ENCODE measurements around the gene GATAD2B.
A peak's percentile ranks its signal among the peaks of the same experiment; 100 is the strongest.

The GATAD2B gene

DNA sequence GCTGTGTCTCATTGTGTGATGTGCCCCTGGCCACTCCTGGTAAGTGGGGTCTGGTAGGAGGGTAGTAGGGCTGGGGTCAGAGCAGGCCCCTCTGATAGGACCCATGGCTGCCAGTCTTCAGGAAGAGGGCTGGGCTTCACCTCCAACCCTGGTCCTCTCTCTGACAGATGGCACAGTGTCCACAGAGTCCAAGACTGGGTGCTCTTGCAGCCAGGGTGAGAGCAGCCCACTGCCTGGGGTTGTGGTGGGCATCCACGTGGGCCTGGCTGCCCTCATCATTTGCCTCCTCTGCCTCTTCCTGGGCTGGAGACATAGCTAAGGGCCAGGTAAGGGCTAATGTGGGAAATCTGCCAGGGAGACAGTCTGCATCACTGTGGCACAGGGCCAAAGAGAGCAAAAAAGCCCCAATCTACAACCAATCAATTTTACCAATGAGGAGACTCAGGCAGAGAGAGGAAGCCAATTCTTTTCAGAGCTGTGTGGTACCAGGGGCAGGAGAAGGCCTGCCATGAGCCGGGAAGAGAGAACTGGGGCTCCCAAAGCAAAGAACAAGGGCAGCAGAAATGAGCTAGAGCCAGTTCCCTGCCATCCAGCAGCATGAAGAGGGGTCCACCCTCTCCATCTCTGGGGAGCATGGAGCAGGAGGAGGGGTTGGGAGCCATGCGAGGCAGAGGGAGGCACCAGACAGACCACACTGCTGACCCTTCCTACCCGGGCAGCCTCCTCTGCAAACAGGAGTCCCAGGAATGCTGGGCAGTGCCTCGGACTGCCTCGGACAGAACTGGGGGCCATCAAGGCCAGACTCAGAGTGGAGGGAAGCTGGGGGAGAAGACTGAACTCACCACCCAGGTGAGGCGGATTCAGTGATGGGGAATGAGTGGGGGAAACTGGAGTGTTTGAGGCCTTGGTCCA, 120.7 kb downstream of the GATAD2B start:
- H3K9ac ChIP-seq (ENCODE audit: low read length in 5 of 5), result no peak overlapping the region
- H3K27ac ChIP-seq (ENCODE audit: low read depth, low read length), result peak overlapping the region; percentile 41
- H3K4me3 ChIP-seq (ENCODE audit: low read depth in 1 of 5, low read length in 5 of 5), result no peak overlapping the region
- H3K9me3 ChIP-seq (ENCODE audit: control insufficient read depth in 5 of 5, low read length in 5 of 5), result no peaks in the 10 kb centered on the region
- peaks cover 0 to 43% (median 17%) of the 10 kb centered on the region in 5 donors for H3K4me1 ChIP-seq (ENCODE audit: control insufficient read depth in 5 of 5, insufficient read depth in 5 of 5, low read length in 5 of 5)
- no peaks in the 10 kb centered on the region for H3K27me3 ChIP-seq (ENCODE audit: control insufficient read depth in 5 of 5, insufficient read depth in 4 of 5, low read length in 5 of 5)
- peaks cover 0 to 13% (median 7%) of the 10 kb centered on the region in 5 donors for H3K36me3 ChIP-seq (ENCODE audit: control insufficient read depth in 5 of 5, insufficient read depth in 5 of 5, low read length in 5 of 5)

DNA sequence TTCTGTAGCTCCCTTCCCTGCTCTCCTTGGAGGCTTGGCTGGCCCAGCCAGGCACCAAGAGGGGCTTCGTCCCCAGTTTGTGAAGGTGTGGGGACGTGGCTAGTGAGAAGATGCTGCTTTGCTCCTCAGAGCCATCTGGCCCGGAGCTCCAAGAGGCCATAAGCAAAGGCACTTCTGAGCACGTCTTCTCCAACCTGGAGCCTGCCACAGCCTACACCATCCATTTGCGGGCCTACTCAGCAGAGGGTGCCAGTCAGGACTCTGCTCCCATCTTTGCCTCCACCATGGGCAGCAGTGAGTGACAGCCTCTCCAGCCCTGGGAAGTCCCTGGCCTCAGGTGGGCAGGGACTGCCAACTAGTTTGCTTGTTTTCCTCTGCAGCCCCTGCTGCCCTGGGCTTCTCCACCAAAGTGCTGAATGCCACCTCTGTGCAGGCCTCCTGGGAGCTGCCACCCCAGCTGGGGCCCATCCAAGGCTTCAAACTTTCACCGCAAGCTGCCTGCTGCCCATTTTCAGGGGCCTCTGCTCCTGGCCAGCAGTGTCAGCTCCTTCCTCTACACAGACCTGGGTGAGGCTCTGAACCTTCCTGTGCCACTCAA, 121.6 kb downstream of the GATAD2B start:
- Histone ChIP-seq H3K4me1 (ENCODE audit: control insufficient read depth in 5 of 5, insufficient read depth in 5 of 5, low read length in 5 of 5) (peaks cover 2 to 43% (median 15%) of the 10 kb centered on the region in 5 donors), H3K27me3 (ENCODE audit: control insufficient read depth in 5 of 5, insufficient read depth in 4 of 5, low read length in 5 of 5) (no peaks in the 10 kb centered on the region), H3K9me3 (ENCODE audit: control insufficient read depth in 5 of 5, low read length in 5 of 5) (no peaks in the 10 kb centered on the region), H3K27ac (ENCODE audit: low read depth, low read length) (no peak overlapping the region), H3K4me3 (ENCODE audit: low read depth in 1 of 5, low read length in 5 of 5) (no peak overlapping the region), H3K9ac (ENCODE audit: low read length in 5 of 5) (peak overlapping the region in 1 of 5 donors; percentile 9), H3K36me3 (ENCODE audit: control insufficient read depth in 5 of 5, insufficient read depth in 5 of 5, low read length in 5 of 5) (peaks cover 0 to 10% (median 5%) of the 10 kb centered on the region in 5 donors)

DNA sequence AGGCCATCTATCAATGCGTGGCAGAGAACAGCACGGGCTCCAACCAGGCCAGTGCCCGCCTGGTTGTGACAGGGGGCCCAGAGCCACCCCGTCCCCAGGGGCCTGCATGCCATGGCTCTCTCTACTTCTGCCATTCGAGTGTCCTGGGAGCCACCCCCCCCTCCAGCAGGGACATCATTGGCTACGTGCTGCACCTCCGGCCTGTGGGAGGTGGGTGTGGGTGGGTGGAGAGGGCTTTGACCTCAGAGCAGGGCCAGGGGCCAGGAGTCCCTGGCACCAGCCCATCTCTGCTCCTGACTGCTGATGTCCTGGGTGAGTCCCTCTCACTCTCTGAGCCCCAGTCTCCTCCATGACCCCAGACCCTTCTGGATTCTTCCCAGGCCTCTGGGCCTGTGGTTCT, 122.3 kb downstream of the GATAD2B start:
- Histone ChIP-seq H3K27ac (ENCODE audit: low read depth, low read length) (no peak overlapping the region), H3K4me3 (ENCODE audit: low read depth in 1 of 5, low read length in 5 of 5) (no peak overlapping the region), H3K9ac (ENCODE audit: low read length in 5 of 5) (peak overlapping the region in 1 of 5 donors; percentile 9), H3K4me1 (ENCODE audit: control insufficient read depth in 5 of 5, insufficient read depth in 5 of 5, low read length in 5 of 5) (peaks cover 2 to 37% (median 9%) of the 10 kb centered on the region in 5 donors), H3K36me3 (ENCODE audit: control insufficient read depth in 5 of 5, insufficient read depth in 5 of 5, low read length in 5 of 5) (peaks cover 0 to 10% (median 5%) of the 10 kb centered on the region in 5 donors), H3K27me3 (ENCODE audit: control insufficient read depth in 5 of 5, insufficient read depth in 4 of 5, low read length in 5 of 5) (no peaks in the 10 kb centered on the region), H3K9me3 (ENCODE audit: control insufficient read depth in 5 of 5, low read length in 5 of 5) (no peaks in the 10 kb centered on the region)

DNA sequence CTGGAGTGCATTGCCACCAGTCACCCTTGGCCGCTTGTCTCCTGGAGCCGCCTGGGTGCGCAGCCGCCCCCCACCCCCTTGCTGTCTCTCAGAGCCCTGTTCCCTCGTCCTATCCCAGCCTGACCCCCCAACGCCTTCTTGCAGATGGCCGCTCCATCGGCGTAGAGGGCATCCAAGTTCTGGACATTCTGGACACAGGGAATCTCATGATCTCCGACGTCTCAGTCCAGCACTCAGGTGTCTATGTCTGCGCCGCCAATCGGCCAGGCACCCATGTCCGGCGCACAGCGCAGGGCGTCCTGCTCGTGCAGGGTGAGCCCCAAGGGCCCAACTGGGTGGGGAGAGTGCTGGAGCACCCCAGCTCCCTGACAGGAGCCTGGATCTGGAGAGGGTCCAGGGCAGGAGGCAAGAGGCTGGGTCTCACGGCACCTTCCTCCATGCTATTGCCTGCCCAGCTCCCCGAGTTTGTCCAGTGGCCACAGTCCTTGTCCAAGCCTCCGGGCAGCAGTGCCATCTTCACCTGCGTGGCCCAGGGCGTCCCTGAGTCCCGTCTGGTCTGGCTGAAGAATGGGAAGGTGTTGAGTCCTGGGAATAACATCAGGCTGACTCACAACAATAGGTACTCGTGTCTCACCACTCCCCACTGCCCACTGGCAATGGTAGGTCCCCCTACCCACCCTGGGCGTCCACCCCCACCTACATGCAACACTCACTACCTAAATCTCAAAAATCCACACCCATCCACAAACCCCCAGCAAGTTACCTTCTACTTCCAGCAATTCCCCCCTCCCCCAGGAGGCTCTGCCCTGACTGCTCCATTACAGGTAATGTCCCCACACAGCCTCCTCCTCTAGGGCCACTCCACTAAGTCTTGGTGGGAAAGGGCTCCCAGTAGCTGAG, 123.0 kb downstream of the GATAD2B start:
- H3K36me3 ChIP-seq (ENCODE audit: control insufficient read depth in 5 of 5, insufficient read depth in 5 of 5, low read length in 5 of 5), result peaks cover 0 to 10% (median 5%) of the 10 kb centered on the region in 5 donors
- H3K9ac ChIP-seq (ENCODE audit: low read length in 5 of 5), result no peak overlapping the region
- peaks cover 0 to 3% (median 0%) of the 10 kb centered on the region in 5 donors for H3K27me3 ChIP-seq (ENCODE audit: control insufficient read depth in 5 of 5, insufficient read depth in 4 of 5, low read length in 5 of 5)
- no peaks in the 10 kb centered on the region for H3K9me3 ChIP-seq (ENCODE audit: control insufficient read depth in 5 of 5, low read length in 5 of 5)
- H3K4me1 ChIP-seq (ENCODE audit: control insufficient read depth in 5 of 5, insufficient read depth in 5 of 5, low read length in 5 of 5), result peaks cover 2 to 31% (median 7%) of the 10 kb centered on the region in 5 donors
- H3K27ac ChIP-seq (ENCODE audit: low read depth, low read length), result no peak overlapping the region
- H3K4me3 ChIP-seq (ENCODE audit: low read depth in 1 of 5, low read length in 5 of 5), result no peak overlapping the region

DNA sequence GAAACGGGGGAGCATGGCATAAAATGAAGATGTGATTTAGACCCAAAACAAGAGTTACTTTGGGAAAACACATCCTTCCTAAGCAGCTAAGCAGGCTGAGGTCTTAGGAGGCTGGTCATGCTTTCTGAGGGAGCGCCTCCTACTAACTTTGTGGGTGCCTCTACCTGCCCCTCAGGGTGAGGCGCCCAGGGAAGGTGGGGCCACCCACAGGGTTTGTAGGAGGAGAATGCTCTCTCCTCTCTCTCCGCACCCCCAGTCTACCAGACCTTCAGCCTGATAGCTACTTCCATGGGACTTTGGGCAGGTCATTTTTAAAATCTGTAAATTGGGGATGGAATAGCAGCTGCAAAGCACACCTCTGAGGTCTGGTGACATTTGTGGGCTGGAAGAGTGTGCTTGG, 123.8 kb downstream of the GATAD2B start:
- Histone ChIP-seq H3K27me3 (ENCODE audit: control insufficient read depth in 5 of 5, insufficient read depth in 4 of 5, low read length in 5 of 5) (peaks cover 0 to 3% (median 0%) of the 10 kb centered on the region in 5 donors), H3K36me3 (ENCODE audit: control insufficient read depth in 5 of 5, insufficient read depth in 5 of 5, low read length in 5 of 5) (peaks cover 0 to 10% (median 5%) of the 10 kb centered on the region in 5 donors), H3K9ac (ENCODE audit: low read length in 5 of 5) (no peak overlapping the region), H3K4me3 (ENCODE audit: low read depth in 1 of 5, low read length in 5 of 5) (no peak overlapping the region), H3K9me3 (ENCODE audit: control insufficient read depth in 5 of 5, low read length in 5 of 5) (no peaks in the 10 kb centered on the region), H3K4me1 (ENCODE audit: control insufficient read depth in 5 of 5, insufficient read depth in 5 of 5, low read length in 5 of 5) (peaks cover 2 to 24% (median 7%) of the 10 kb centered on the region in 5 donors), H3K27ac (ENCODE audit: low read depth, low read length) (no peak overlapping the region)

DNA sequence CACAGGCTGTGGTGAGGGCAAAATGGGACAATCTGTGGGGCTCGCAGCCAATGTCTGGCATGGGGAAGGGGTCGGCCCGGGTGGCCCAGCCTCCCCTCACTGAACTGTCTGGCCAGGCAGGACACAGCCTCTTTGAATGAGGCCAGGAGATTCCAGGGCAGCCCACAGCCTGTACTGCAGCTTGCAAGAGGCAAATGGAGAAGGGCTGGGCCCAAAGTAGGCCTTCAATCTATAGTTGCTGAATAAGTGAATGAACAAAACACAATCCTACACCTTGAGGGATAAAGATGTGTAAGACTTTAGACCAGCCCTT, 124.3 kb downstream of the GATAD2B start:
- H3K4me1 ChIP-seq (ENCODE audit: control insufficient read depth in 5 of 5, insufficient read depth in 5 of 5, low read length in 5 of 5), result peaks cover under 1 to 18% (median 2%) of the 10 kb centered on the region in 5 donors
- H3K9me3 ChIP-seq (ENCODE audit: control insufficient read depth in 5 of 5, low read length in 5 of 5), result no peaks in the 10 kb centered on the region
- peaks cover 0 to 3% (median 0%) of the 10 kb centered on the region in 5 donors for H3K27me3 ChIP-seq (ENCODE audit: control insufficient read depth in 5 of 5, insufficient read depth in 4 of 5, low read length in 5 of 5)
- no peak overlapping the region for H3K9ac ChIP-seq (ENCODE audit: low read length in 5 of 5)
- peaks cover 0 to 10% (median 5%) of the 10 kb centered on the region in 5 donors for H3K36me3 ChIP-seq (ENCODE audit: control insufficient read depth in 5 of 5, insufficient read depth in 5 of 5, low read length in 5 of 5)
- no peak overlapping the region for H3K27ac ChIP-seq (ENCODE audit: low read depth, low read length)
- H3K4me3 ChIP-seq (ENCODE audit: low read depth in 1 of 5, low read length in 5 of 5), result no peak overlapping the region

DNA sequence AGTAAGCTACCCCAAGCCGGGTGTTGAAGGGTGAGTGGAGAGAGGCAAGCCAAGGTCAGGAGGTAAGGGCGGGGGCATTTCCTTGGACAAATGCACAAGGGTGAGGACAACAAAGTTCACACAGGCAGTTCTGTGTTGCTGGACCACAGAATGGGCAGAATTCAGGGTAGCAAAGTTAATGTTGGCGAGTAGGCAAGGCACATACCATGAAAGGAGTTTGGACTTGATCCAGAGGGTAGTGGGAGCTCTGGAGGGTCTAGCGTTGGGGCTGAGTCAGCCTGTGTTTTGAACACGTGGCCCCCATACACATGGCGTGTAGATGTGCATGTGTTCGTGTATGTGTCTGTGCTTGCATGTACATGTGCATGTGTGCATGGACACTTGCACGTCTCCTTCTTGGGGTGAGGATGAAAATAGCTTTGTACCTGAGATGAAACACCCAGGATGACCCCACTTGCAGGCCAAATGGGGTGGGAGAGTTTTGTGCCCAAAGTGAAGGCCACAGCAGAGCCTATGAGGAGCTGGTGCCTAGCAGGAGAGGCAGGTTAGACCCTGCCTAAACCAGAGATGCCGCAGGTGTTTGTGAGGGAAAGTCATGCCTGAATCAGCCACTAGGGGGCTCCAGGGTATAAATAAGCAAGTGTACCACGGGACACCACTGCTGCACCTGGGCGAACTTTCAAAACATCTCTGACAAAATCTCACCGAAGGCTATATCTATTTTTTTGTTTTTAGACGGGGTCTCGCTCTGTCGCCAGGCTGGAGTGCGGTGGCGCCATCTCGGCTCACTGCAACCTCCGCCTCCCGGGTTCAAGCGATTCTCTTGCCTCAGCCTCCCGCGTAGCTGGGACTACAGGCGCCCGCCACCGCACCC, 125.7 kb downstream of the GATAD2B start:
- peaks cover 0 to 3% (median 0%) of the 10 kb centered on the region in 5 donors for H3K27me3 ChIP-seq (ENCODE audit: control insufficient read depth in 5 of 5, insufficient read depth in 4 of 5, low read length in 5 of 5)
- no peak overlapping the region for H3K4me3 ChIP-seq (ENCODE audit: low read depth in 1 of 5, low read length in 5 of 5)
- H3K9me3 ChIP-seq (ENCODE audit: control insufficient read depth in 5 of 5, low read length in 5 of 5), result no peaks in the 10 kb centered on the region
- peaks cover 0 to 10% (median 5%) of the 10 kb centered on the region in 5 donors for H3K36me3 ChIP-seq (ENCODE audit: control insufficient read depth in 5 of 5, insufficient read depth in 5 of 5, low read length in 5 of 5)
- H3K27ac ChIP-seq (ENCODE audit: low read depth, low read length), result no peak overlapping the region
- H3K4me1 ChIP-seq (ENCODE audit: control insufficient read depth in 5 of 5, insufficient read depth in 5 of 5, low read length in 5 of 5), result peaks cover 0 to 4% (median 2%) of the 10 kb centered on the region in 5 donors
- H3K9ac ChIP-seq (ENCODE audit: low read length in 5 of 5), result no peak overlapping the region

DNA sequence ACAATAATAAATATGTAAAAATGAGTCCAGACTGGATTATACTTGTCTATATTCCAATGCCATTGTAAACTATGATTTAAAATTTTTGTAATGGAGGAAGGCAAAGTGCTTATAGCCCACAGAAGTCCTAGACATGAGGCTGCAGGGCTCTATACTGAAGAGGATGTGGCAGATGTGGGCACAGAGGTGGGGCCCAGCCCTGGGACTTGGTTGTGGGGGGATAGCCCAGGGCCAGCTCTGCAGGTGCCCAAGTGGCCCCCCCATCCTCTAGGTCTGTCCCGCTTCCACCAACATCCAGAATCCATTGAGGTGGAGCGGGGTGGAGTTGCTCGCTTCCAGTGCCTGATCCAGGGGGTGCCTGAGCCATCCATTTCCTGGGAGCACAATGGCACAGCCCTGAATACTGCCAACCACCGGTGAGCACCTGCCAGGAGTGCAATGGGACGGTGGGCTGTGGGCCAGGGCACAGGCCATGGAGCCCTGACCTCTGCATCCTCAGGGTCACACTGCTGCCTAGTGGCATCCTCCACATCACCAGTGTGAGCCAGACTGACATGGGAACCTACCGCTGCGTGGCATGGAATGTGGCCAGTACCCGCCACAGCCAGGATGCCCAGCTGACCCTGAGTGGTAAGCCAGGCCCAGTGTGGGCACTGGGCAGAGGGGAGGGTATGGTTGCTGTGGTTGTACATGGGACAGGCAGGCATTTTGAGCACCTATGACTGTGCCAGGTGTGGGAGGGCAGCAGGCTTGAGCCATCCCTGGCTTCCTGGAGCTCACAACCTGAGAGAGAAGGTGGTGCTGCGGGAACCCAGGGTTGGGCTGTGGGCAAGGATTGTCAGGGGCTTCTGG, 126.6 kb downstream of the GATAD2B start:
- Histone ChIP-seq H3K27me3 (ENCODE audit: control insufficient read depth in 5 of 5, insufficient read depth in 4 of 5, low read length in 5 of 5) (peaks cover 0 to 3% (median 0%) of the 10 kb centered on the region in 5 donors), H3K27ac (ENCODE audit: low read depth, low read length) (no peak overlapping the region), H3K36me3 (ENCODE audit: control insufficient read depth in 5 of 5, insufficient read depth in 5 of 5, low read length in 5 of 5) (peaks cover 0 to 8% (median 5%) of the 10 kb centered on the region in 5 donors), H3K4me3 (ENCODE audit: low read depth in 1 of 5, low read length in 5 of 5) (no peak overlapping the region), H3K9ac (ENCODE audit: low read length in 5 of 5) (no peak overlapping the region), H3K9me3 (ENCODE audit: control insufficient read depth in 5 of 5, low read length in 5 of 5) (no peaks in the 10 kb centered on the region), H3K4me1 (ENCODE audit: control insufficient read depth in 5 of 5, insufficient read depth in 5 of 5, low read length in 5 of 5) (peaks cover 2 to 10% (median 5%) of the 10 kb centered on the region in 5 donors)
